HG03342 (cell line): ENCODE results near the gene G6PC3.
A peak's percentile ranks its signal among the peaks of the same experiment; 100 is the strongest.
"Not testable (repeated sequence)": the region's sequence is repeated elsewhere in the genome, so short reads cannot be mapped to it uniquely, and the experiment has no call there.

Experiments
- ATAC-seq: cut with Tn5 transposase; IDR thresholded peaks from one replicate; pipeline ENCODE4 v1.9.1; 2021; ENCODE audit warnings: mild to moderate bottlenecking, moderate library complexity; ENCODE audit not compliant: unreplicated experiment

G6PC3 gene

DNA sequence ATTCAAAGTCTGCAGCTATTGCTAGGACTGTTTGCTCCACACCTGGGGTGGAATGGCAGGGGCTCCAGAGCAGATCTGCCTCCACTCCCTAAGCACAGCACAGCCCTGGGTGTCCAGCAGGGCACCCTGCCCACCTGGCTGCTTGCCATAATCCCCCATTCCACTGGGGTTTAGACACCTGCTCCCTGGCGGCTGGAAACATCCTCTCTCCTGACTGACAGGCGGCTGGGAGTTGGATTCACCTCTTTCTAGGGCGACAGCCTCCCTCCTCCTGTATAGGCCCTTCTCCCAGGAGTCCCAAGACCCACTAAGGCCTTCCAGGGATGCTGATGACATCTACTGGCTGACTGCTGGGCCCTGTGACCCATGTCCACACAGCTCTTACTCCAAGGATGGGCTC is 34.9 kb downstream of the G6PC3 start:
- no peak for ATAC-seq

DNA sequence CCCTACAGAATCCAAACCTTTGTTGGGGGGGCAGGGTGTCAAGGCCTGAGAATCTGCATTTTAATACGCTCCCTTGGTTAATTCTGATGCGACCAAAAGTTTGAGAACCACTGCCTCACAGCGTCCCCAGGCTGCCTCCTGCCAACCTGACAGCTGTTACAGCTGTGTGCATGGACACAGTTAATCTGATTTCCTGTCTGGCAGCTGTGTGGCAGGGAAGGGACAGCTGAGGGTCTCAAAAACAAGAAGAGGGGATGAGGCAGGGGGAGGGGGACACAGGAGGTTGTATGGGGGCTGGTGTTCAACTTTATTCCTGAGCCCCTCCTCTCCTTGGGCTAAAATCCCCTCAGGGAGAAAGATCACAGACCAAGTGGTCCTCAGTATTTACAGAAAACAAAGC is 35.4 kb downstream of the G6PC3 start:
- ATAC-seq: no peak

DNA sequence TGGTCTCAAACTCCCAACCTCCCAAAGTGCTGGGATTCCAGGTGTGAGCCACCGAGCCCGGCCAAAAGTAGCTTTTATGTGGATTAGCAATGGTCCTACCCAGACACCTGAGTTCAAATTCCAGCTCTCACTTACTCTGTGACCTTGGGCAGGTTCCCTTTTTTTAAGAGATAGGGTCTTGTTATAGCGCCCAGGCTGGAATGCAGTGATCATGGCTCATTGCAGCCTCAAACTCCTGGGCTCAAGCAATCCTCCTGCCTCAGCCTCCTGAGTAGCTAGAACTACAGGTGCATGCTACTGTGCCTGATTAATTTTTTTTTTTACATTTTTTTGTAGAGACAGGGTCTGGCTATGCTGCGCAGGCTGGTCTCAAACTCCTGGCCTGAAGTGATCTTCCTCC is 36.3 kb downstream of the G6PC3 start:
- ATAC-seq: no peak

DNA sequence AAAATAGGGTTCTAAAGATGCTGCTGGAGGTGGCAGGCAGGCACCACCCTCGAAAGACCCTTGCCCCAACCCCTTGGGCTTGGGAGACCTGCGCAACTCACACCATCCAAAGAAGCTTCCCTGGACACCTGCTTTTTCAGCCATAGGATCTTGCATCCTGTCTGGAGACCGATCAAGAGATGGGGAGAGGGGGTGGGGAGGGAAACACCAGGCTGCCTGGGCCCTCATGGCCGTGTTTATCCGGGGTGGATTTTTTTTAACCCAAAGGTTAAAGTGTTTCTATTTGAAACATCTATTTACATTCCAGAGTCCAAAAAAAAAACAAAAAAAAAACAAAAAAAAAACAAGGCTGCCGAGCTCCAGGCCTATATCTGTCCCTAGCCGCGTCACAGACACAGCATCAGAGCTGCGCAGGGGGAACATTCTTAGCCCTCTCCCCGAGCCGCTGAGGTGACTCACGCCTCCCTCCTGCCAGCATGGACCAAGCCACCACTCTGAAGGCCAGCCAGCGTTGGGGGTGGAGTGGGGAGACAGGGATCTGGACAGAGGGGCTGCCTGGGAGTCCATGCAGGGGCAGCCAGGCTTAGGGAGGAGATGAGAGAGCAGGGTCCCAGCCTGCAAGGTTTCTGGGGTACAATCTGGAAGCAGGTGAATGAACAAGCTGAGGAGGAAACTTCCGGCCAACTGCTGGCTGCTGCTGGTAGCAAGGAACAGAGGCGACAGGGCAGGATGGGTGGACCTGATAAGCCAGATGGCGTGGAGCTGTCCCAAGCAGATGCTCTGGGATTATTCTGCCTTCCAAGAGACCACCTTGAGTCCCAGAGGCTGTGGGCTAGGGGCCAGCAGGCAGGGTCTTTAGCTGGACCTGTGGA is 38.1 kb downstream of the G6PC3 start:
- ATAC-seq: no peak

DNA sequence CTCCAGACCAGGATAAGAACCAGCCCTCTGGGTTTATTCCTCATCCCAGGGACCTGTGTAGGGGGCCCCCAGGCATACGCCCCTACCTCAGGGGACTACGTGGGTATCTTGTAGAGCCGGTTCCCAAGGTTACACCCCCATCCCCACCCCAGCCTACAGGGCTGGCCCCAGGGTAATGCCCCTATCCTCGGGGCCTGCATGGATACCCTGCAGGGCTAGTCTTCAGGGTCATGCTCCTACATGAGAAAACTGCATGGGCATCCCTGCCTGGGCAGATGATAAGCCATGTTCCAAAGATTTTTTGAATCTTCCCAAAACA is 38.7 kb downstream of the G6PC3 start:
- no peak for ATAC-seq

DNA sequence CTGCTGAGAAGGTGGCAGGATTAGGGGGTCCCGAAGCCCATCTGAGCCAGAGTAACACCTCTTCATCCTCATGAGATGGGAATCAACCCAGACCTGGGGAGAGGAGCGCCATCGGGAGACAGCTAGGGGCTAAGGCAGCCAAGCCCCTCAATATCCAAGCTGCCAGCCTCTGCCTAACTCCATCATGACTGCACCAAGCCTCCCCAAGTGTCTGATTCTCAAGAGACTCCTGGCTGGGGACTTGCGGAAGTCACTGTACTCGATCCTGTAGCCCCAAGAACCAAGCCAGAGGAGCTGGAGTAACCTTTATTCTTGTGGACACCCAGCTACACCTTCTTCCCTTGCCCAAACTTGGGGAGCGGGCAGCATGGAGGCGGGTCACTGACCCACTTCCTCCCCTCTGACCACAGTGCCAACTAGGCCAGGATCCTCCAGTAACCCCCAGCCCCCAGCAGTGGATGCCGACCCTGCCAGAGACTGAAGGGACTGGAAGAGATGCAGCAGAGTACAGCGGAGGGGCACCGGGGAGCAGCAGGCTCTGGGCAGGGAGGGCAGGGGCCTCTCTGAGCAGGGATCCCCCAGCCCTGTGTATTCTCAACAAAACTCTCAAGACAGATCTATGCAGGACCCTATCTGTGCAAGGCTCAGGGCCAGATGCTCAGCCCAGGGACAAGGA is 39.6 kb downstream of the G6PC3 start:
- no peak for ATAC-seq

DNA sequence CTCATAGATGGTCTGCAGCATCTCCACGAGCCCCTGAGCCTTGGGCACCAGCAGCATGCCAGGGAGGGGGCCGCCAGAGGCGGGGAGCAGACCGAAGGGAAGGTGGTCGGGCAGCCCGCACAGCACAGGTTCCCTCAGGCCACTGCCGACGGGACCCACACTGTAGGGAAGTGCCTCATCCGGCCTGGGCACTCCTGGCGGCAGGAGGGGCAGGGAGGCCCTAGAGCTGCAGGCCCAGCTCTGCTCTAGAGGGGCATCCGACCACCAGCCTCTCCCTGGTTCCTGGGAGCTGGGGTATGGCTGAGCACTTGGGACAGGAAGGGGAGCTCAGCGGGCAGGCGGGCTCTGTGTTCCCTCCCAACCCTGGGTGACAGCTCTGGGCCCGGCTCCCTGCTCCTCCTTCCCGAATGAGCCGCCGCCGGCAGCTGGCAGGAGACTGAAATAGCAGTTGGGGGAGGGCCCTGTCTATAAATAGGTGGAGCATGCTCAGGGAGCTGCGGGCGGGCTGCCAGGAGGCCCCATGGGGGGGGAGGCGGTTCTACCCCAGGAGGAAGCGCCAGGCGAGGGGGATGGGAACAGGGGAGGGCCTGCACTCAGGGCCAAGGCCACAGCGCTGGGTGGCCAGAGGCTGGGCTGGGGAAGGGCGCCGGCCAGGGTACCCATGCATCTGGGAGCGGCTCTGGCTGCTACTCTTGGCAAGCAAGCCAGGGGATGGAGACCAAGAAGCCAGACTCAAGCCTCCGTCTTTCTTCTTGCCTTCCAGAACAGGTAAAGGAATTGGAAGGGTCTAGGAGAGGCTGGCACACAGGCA is 40.5 kb downstream of the G6PC3 start:
- peak; percentile 54 for ATAC-seq

DNA sequence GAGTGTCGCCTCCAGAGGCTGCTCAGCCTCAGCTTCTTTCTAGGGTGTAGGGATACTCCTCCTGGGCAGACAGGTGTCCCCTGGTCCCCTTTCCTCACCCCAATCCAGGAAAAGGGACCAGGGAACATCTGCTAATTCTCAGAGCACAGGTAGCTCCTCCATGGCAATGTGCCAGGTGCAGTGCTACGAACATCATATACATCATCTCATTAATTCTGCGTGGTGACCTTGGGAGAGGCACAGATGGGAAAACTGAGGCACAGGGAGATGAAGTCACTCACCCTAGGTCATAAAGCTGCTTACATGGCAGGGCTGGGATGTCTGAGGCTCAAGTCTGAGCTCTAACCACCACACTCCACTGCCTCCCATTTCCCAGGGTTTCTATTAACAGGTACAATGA is 41.2 kb downstream of the G6PC3 start:
- no peak for ATAC-seq

DNA sequence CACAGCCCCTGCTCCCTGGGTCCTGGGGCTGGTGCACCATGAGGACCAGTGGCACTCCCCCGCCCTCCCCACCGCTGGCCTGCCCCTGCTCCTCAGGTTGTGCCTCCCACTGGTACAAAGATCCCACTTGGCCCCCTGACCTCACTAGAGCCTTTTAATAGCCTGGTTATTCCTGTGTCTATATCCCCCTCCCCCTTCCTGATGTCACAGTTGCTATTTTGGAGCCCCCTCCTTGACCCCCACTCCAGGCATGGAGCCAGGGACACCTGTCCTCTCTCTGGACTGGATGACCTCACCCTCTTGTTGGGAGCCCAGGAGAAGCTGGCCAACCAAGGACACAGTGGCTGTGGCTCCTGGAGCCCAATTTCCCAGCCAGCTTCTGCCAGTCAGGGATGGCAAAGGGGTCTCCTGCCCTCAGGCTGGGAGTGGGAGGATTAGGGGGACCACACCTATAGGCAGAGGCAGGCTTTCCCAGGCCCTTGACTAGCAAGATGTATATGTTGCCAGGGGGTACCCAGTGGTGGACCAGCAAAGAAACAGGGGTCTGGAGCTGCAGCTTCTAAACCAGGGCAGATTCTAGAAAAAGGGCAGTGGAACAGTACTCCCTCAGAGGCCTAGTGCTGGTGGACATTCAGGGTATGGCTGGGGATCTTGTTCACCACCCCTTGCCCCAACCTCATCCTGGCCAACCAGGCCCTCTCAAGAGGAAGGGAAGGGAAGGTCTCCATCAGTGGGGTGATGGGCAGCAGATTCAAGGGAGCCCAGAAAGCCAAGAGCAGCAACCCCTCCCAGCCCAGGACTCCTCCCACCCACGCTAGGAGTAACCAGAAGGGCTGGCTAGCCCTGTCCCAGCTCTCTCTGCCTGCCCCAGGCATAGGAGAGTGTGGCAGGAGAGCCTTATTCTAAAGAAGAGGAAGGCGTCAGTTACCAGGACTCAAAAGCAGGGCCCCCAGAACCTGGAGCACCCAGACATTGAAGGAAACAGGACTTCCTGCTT is 42.0 kb downstream of the G6PC3 start:
- ATAC-seq: no peak

DNA sequence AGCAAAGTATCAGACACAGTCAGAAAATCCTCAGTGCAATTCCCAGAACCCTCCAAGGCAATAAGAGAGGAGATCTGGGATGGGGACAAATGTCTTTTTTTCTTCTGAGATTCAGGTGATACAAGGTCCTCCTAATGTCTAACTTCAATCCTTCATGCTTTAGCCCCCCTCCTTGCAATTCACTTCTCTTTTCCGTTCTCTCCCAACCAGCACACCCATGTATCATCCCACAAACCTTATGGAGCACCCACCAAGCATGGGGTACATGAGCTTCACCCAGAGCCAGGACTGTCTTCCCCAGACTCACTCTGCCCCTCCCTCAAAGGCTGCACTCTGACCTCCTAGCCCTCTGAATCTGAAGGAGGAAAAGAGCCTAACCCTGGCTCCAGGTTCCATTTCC is 42.8 kb downstream of the G6PC3 start:
- no peak for ATAC-seq

DNA sequence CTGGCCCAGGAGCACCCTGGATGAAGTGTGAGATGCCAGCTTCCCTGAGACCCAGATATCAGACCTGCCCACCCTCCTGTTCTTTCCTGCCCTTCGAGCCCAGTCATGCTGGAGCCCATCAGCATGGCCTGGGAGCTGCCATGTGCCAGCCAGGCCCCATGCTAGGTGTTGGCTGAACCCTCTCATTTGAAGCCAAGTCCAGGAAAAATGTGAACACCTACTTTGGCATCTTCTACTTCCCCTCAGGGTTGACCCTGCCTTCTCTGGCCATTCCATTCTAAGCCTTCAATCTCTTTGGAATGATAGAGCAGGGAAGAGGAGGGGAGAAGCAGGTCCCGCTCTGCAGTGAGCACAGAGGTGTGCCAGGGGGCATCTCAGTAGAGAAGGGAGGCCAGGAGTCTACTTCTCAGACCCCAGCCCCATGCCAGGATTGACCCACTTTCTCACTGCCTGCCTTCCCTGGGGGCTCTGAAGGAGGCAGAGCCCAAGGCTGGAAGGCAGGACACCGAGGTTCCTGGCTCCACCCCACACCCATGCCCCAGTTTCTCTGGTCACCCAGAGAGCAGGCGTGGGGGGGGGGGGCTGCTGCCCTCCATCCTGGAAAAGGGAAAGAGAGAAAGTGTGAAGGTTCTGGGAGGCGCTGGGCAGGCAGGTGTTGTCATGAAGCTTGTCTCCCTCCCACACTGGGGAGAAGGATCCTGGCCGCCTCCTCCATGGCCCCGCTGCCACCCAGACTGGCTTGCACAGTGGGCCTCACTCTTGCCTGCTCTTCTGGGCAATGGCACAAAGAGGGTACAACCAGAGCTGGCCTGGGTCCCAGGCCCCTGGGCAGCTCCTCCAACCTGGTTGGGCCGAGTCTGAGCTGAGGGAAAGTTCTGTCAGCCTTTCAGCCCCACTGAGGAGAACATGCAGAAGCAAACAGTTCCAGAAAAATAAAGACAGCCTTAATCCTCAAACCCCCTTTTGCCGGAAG is 43.6 kb downstream of the G6PC3 start:
- no peak for ATAC-seq

DNA sequence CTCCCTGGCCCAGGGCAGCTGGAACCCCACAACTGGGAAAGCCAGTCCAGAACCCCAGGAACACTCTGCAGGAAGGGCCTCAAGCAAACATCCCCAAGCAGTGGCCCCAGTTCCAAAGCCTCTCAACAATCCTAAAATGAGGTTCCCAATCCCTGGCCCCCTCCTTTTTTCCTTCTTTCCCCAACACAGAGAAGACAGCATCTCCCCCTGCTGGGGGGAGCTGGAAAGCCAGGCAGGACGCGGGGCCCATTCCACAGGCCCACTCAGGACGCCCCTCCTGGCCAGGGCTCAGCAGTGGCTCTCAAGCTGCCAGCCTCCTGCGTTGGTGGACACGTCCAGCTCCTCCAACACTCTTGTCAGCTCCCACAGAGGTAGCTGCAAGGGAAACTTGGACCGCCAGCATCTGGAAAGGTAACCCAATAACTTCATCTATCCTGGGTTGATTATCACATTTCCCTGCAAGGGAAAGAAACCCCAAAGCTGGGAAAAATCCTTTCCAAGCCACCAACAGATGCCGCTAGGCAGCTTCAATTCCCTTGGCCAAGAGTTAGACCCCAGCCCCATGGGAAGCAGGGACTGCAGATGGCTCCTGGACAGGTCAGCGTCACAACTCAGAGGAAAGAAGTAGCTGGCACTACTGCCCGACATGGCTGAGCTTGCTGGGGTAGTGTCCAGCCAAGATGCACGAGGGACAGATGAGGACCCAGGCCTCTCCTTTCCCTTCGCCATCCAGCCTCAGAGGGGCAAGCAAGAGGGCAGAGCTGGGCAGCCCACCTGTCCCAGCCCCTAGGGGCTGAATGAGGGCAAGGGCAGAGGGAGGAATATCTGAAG is 45.3 kb downstream of the G6PC3 start:
- no peak for ATAC-seq

DNA sequence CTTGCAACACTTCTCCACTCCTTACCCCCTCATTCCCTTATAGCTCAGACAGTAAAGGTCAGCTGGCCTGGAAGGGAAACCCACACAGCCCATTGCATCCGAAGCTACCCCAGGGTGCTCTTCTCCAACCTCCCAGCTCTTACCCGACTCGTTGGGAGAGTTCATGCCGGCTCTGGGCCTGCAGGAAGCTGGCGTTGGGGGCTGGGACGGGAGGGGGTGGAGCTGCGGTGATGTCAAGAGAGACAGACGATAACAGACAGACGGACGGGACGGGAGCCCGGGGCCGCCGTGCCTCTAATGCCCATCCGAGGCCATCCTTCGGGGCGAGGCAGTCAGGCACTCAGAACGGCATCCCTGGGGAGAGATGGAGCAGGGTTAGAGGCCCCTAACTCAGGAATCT is 46.8 kb downstream of the G6PC3 start:
- no peak for ATAC-seq

DNA sequence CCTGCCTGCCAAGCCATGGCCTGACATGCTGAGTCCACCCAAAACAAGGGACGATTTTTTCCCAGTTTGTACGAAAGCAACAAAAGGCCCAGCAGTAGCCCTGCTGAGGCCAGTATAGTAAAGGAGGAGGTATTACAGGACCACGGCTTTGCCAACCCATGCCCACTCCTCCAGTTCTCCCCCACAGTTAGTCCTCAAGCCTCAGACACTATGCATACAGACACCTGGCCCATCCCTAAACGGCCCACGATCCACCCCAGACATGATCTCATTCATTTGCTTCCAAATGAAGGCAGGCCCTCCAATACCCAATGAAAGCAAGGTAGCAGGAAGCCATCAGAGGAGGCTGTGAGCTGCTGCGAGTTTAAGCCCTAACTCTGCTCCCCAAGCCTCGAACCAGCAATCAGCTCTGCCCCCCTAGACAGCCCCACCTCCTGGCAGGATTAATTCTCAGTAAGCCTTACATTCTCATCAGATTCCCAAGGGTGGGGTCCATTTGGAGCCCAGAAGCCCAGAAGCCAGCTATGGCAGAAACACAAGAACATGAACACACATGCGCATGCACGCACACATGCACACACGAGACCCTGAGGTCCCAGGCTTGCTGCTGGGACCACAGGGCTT is 48.0 kb downstream of the G6PC3 start:
- no peak for ATAC-seq

DNA sequence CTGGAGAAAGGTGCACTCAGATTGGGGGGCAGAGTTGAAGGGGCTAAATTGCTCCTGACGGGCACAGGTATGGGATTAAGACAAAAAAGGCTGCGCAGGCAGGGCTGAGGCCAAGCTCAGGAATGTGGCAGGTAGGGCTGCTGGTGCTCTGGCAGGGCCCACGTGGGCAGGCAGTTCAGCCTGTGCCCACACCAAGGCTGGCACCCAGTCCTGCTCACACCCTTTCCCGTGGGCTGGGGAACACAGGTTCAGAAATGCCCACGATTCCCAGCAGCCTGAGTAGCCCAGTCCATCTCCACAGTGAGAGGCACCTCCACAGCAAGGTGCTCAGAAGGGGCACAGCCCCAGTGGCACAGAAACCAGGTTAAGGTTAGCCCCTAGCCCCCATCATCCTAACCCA is 48.5 kb downstream of the G6PC3 start:
- ATAC-seq: no peak

DNA sequence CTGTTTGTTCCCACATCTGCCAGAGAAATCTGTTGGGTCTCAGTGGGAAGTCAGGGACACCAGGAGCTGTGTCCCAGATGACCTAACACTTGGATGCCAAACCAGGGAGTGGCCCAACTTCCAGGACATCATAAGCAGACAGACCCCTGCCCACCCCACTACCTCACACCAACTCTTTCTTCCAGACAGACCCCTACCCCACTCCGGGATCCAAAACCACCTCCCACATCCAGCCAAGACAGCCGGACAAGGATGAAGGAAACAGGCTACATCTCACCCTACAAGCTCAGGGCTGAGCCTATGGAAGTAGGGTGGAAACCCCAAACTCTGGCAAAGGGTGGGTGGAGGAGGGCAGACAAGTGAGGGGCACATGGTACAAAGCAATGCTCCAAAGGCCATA is 49.3 kb downstream of the G6PC3 start:
- no peak for ATAC-seq

DNA sequence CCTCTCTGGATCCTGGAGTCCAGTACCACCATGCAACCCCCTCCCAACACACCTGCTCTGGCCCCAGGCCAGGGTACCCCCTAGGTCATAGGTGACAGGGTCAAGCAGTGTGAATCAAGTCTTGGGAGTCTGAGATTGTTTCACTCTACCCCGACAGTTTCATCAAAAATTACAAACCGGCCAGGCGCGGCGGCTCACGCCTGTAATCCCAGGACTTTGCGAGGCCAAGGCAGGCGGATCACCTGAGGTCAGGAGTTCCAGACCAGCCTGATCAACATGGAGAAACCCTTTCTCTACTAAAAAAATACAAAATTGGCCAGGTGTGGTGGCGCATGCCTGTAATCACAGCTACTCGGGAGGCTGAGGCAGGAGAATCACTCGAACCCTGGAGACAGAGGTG is 49.7 kb downstream of the G6PC3 start:
- not testable (repeated sequence) for ATAC-seq
